Measurements from ENCODE around the gene SLC6A18. TPM values are rescaled to one million over a fixed set of nuclear protein-coding genes. Genes with fewer than 3 reads are reported as not detected.

The SLC6A18 gene
- total RNA-seq, 1 donor from 2014 or later = not detected

- no peak for ATAC-seq
- intact Hi-C loops (cut with DNase I) = no loop called here
- no peak for DNase-seq (ENCODE audit: low spot score)
Observed at GRCh38 chr5:1200495-1201326, 24.5 kb upstream of the SLC6A18 start.

GRCh38 chr5:1201327-1202025, 23.7 kb upstream of the SLC6A18 start, which contains the start of gene SLC6A19:
TSS of gene SLC6A19 (plus strand) at chr5:1201595. CDS start at chr5:1201651, 56 bp downstream.
- no peak for DNase-seq (ENCODE audit: low spot score)
- intact Hi-C loops (cut with DNase I) = no loop called here
- ATAC-seq = no peak

GRCh38 chr5:1202026-1202797, 23.0 kb upstream of the SLC6A18 start:
- intact Hi-C loops (cut with DNase I) = no loop called here
- DNase-seq (ENCODE audit: low spot score) = no peak
- ATAC-seq = no peak

- intact Hi-C loops (cut with DNase I) = no loop called here
- peak; percentile 29 for ATAC-seq
- no peak for DNase-seq (ENCODE audit: low spot score)
Observed at GRCh38 chr5:1202798-1203185, 22.4 kb upstream of the SLC6A18 start.

- intact Hi-C loops (cut with DNase I) = no loop called here
- ATAC-seq = no peak
- DNase-seq (ENCODE audit: low spot score) = no peak
Observed at GRCh38 chr5:1203311-1203967, 21.7 kb upstream of the SLC6A18 start.

- intact Hi-C loops (cut with DNase I) = no loop called here
- DNase-seq (ENCODE audit: low spot score) (no peak), ATAC-seq (no peak)
Observed at GRCh38 chr5:1203968-1204692, 21.1 kb upstream of the SLC6A18 start.

GRCh38 chr5:1204693-1205242, 20.4 kb upstream of the SLC6A18 start:
- intact Hi-C loops (cut with DNase I) = no loop called here
- no peak for ATAC-seq
- DNase-seq (ENCODE audit: low spot score) = no peak

- no peak for ATAC-seq
- intact Hi-C loops (cut with DNase I) = no loop called here
- no peak for DNase-seq (ENCODE audit: low spot score)
Observed at GRCh38 chr5:1205255-1206180, 19.7 kb upstream of the SLC6A18 start.

- intact Hi-C loops (cut with DNase I) = no loop called here
- no peak for DNase-seq (ENCODE audit: low spot score)
- ATAC-seq = no peak
Observed at GRCh38 chr5:1206521-1207412, 18.4 kb upstream of the SLC6A18 start.

- ATAC-seq = no peak
- no peak for DNase-seq (ENCODE audit: low spot score)
- intact Hi-C loops (cut with DNase I) = no loop called here
Observed at GRCh38 chr5:1207555-1207954, 17.6 kb upstream of the SLC6A18 start.

GRCh38 chr5:1208221-1208742, 16.9 kb upstream of the SLC6A18 start:
- intact Hi-C loops (cut with DNase I) = no loop called here
- ATAC-seq (no peak), DNase-seq (ENCODE audit: low spot score) (no peak)

- ATAC-seq = peak; percentile 46
- intact Hi-C loops (cut with DNase I) = no loop called here
Observed at GRCh38 chr5:1208743-1209488, 16.3 kb upstream of the SLC6A18 start.

GRCh38 chr5:1209489-1209852, 15.7 kb upstream of the SLC6A18 start:
- intact Hi-C loops (cut with DNase I) = no loop called here
- DNase-seq (ENCODE audit: low spot score) (no peak), ATAC-seq (no peak)

More at GRCh38 chr5:1208743-1209488, 16.3 kb upstream of the SLC6A18 start:
- no peak for DNase-seq (ENCODE audit: low spot score)

GRCh38 chr5:1209896-1210776, 15.0 kb upstream of the SLC6A18 start:
- DNase-seq (ENCODE audit: low spot score) (no peak), ATAC-seq (no peak)
- intact Hi-C loops (cut with DNase I) = no loop called here
